H1 (cell line): Measurements from ENCODE around the gene KLB. TPM values are rescaled to one million over a fixed set of nuclear protein-coding genes. Genes with fewer than 3 reads are reported as not detected.

Source experiments
- CEBPB ChIP-seq: IDR thresholded peaks from 2 replicates; pipeline ENCODE4 v1.6.1; 2012; ENCODE audit warnings: low read depth, low read length
- CHD2 ChIP-seq: IDR thresholded peaks from 2 replicates; pipeline ENCODE4 v1.6.1; 2012; ENCODE audit warnings: low read length, improper control_type of control experiment
- MAX ChIP-seq: IDR thresholded peaks from 2 replicates; pipeline ENCODE4 v1.6.1; 2012; ENCODE audit warnings: inconsistent platforms
- POLR2AphosphoS5 ChIP-seq: IDR thresholded peaks from 2 replicates; pipeline ENCODE4 v1.6.1; 2011; ENCODE audit warnings: low read depth, low read length
- RAD21 ChIP-seq, 2 experiments: IDR thresholded peaks in 1 of 2; conservative IDR thresholded peaks in 1 of 2; 2 replicates each; pipeline ENCODE4 v1.6.1; 2011; ENCODE audit warnings: low read depth in 2 of 2, low read length in 2 of 2, improper control_type of control experiment in 1 of 2, inconsistent platforms in 1 of 2, mild to moderate bottlenecking in 1 of 2, moderate library complexity in 1 of 2
- polyA plus RNA-seq, 7 experiments: library from polyadenylated mRNA; depleted of rRNA in 3 of 7; stranded (reverse) in 5 of 7; unstranded in 2 of 7; fragments of >200 nt in 5 of 7; fragments of 200-250 nt in 2 of 7; gene quantifications; 1 replicate in 5 of 7; 2 replicates in 1 of 7; 4 replicates in 1 of 7; pipeline versions ENCODE4 v1.2.1 to v1.2.3, GENCODE V29; 2011 to 2013; ENCODE audit warnings: missing spikeins in 2 of 7, mixed read lengths in 2 of 7
- total RNA-seq: library from RNA; stranded (reverse); fragmentation: NEBNext Ultra II Directional; extraction: Animal tissue kit (Norgen Biotek cat#: 25700); gene quantifications from 2 replicates; pipeline ENCODE4 v1.2.1, GENCODE V29; 2021

The KLB gene
- total and polyA plus RNA-seq, 2 of the 8 experiments (the other 6 are each of a cell fraction or from before 2014, with no cell fraction given) = 0.03 TPM; not detected in 1

GRCh38 chr4:39362827-39363226 is 43.9 kb upstream of the KLB start (continued):
- TF ChIP-seq MAX = no peak
- TF ChIP-seq CEBPB = no peak
- no peak for TF ChIP-seq CHD2
- TF ChIP-seq RAD21 (IDR thresholded peaks at IDR 0.05 in 1 of 2, conservative IDR thresholded peaks at IDR 0.05 in 1 of 2; ENCODE audit: low read depth in 2 of 2, low read length in 2 of 2) = no peak
- TF ChIP-seq POLR2AphosphoS5 = no peak
